ENCODE results near the gene ADGRD1.
"Not testable (repeated sequence)": the region's sequence is repeated elsewhere in the genome, so short reads cannot be mapped to it uniquely, and the experiment has no call there.

The ADGRD1 gene

GRCh38 chr12:131067981-131068851 is 114.5 kb downstream of the ADGRD1 start:
- no peak overlapping the region for H3K23ac ChIP-seq (ENCODE audit: low read length in 2 of 2)
- no peak overlapping the region for H3K4ac ChIP-seq (ENCODE audit: low read depth in 1 of 2, low read length in 2 of 2)
- H3K27me3 ChIP-seq (ENCODE audit: control insufficient read depth in 1 of 2, insufficient read depth in 1 of 2, low read length in 2 of 2), result peaks cover 0 to 3% of the 10 kb centered on the region in 2 experiments
- H4K8ac ChIP-seq (ENCODE audit: low read length), result no peak overlapping the region
- no peak overlapping the region for H2AK5ac ChIP-seq (ENCODE audit: low read length, severe bottlenecking)
- H2BK5ac ChIP-seq (ENCODE audit: low read depth, low read length, poor library complexity, severe bottlenecking), result no peak overlapping the region
- H3K9ac ChIP-seq (ENCODE audit: low read length), result no peak overlapping the region
- no peaks in the 10 kb centered on the region for H3K79me1 ChIP-seq (replicated peaks; ENCODE audit: low read length, poor library complexity, severe bottlenecking)
- no peaks in the 10 kb centered on the region for H3K4me1 ChIP-seq (ENCODE audit: control insufficient read depth, insufficient read depth, low read depth, low read length)
- H3K27ac ChIP-seq (ENCODE audit: low read length, poor library complexity, severe bottlenecking), result no peak overlapping the region
- H3K4me2 ChIP-seq (ENCODE audit: low read length, poor library complexity, severe bottlenecking), result no peak overlapping the region
- H2BK12ac ChIP-seq (ENCODE audit: low read length in 2 of 2), result no peak overlapping the region
- H3K9me3 ChIP-seq (ENCODE audit: control insufficient read depth, low read length), result no peaks in the 10 kb centered on the region
- WGBS, result 84% methylated on average over 12 of the region's 12 CpGs
- no peak overlapping the region for H3K18ac ChIP-seq (ENCODE audit: low read depth in 1 of 2, low read length in 2 of 2)
- no peak overlapping the region for H2BK120ac ChIP-seq (ENCODE audit: low read depth, low read length)
- H3K4me3 ChIP-seq (ENCODE audit: insufficient read depth in 1 of 2, low read depth in 1 of 2, low read length in 2 of 2), result no peak overlapping the region
- no peak overlapping the region for H4K91ac ChIP-seq (ENCODE audit: low read length)
- no peak overlapping the region for H2AFZ ChIP-seq (ENCODE audit: low read depth, low read length)
- no peaks in the 10 kb centered on the region for H3K36me3 ChIP-seq (ENCODE audit: control insufficient read depth in 1 of 2, insufficient read depth in 2 of 2, low read depth in 1 of 2, low read length in 2 of 2)
- DNase-seq, result no peak
- H3K14ac ChIP-seq (ENCODE audit: low read length in 2 of 2), result no peak overlapping the region
- H2BK15ac ChIP-seq (ENCODE audit: low read depth, poor library complexity, severe bottlenecking), result no peak overlapping the region

GRCh38 chr12:131068926-131069720 is 115.4 kb downstream of the ADGRD1 start:
- not testable (repeated sequence) for H2BK15ac ChIP-seq (ENCODE audit: low read depth, poor library complexity, severe bottlenecking)

GRCh38 chr12:131070136-131070535 is 116.4 kb downstream of the ADGRD1 start:
- WGBS, result 93% methylated on average over 11 of the region's 21 CpGs
- not testable (repeated sequence) for H2AK5ac ChIP-seq (ENCODE audit: low read length, severe bottlenecking)

More at GRCh38 chr12:131068926-131069720, 115.4 kb downstream of the ADGRD1 start:
- not testable (repeated sequence) for H3K4me3 ChIP-seq (ENCODE audit: insufficient read depth in 1 of 2, low read depth in 1 of 2, low read length in 2 of 2); H2AFZ ChIP-seq (ENCODE audit: low read depth, low read length); H3K4ac ChIP-seq (ENCODE audit: low read depth in 1 of 2, low read length in 2 of 2); H3K4me1 ChIP-seq (ENCODE audit: control insufficient read depth, insufficient read depth, low read depth, low read length); H3K79me1 ChIP-seq (replicated peaks; ENCODE audit: low read length, poor library complexity, severe bottlenecking); H3K4me2 ChIP-seq (ENCODE audit: low read length, poor library complexity, severe bottlenecking); H3K9me3 ChIP-seq (ENCODE audit: control insufficient read depth, low read length); H2AK5ac ChIP-seq (ENCODE audit: low read length, severe bottlenecking); H3K27me3 ChIP-seq (ENCODE audit: control insufficient read depth in 1 of 2, insufficient read depth in 1 of 2, low read length in 2 of 2); H3K27ac ChIP-seq (ENCODE audit: low read length, poor library complexity, severe bottlenecking); H3K18ac ChIP-seq (ENCODE audit: low read depth in 1 of 2, low read length in 2 of 2); H4K8ac ChIP-seq (ENCODE audit: low read length); H3K36me3 ChIP-seq (ENCODE audit: control insufficient read depth in 1 of 2, insufficient read depth in 2 of 2, low read depth in 1 of 2, low read length in 2 of 2); H3K23ac ChIP-seq (ENCODE audit: low read length in 2 of 2); DNase-seq; H2BK12ac ChIP-seq (ENCODE audit: low read length in 2 of 2); H3K14ac ChIP-seq (ENCODE audit: low read length in 2 of 2); H2BK120ac ChIP-seq (ENCODE audit: low read depth, low read length); H4K91ac ChIP-seq (ENCODE audit: low read length); H2BK5ac ChIP-seq (ENCODE audit: low read depth, low read length, poor library complexity, severe bottlenecking); H3K9ac ChIP-seq (ENCODE audit: low read length)
- WGBS, result 74% methylated on average over 14 of the region's 17 CpGs

GRCh38 chr12:131070668-131071067 is 117.0 kb downstream of the ADGRD1 start:
- not testable (repeated sequence) for H3K9ac ChIP-seq (ENCODE audit: low read length); H3K18ac ChIP-seq (ENCODE audit: low read depth in 1 of 2, low read length in 2 of 2); H3K9me3 ChIP-seq (ENCODE audit: control insufficient read depth, low read length); H2AFZ ChIP-seq (ENCODE audit: low read depth, low read length); H3K4me2 ChIP-seq (ENCODE audit: low read length, poor library complexity, severe bottlenecking); H2BK120ac ChIP-seq (ENCODE audit: low read depth, low read length); H3K4me3 ChIP-seq (ENCODE audit: insufficient read depth in 1 of 2, low read depth in 1 of 2, low read length in 2 of 2); H4K8ac ChIP-seq (ENCODE audit: low read length); H2AK5ac ChIP-seq (ENCODE audit: low read length, severe bottlenecking); H2BK5ac ChIP-seq (ENCODE audit: low read depth, low read length, poor library complexity, severe bottlenecking); DNase-seq; H3K4ac ChIP-seq (ENCODE audit: low read depth in 1 of 2, low read length in 2 of 2); H3K4me1 ChIP-seq (ENCODE audit: control insufficient read depth, insufficient read depth, low read depth, low read length); H3K27ac ChIP-seq (ENCODE audit: low read length, poor library complexity, severe bottlenecking); H3K79me1 ChIP-seq (replicated peaks; ENCODE audit: low read length, poor library complexity, severe bottlenecking); H3K36me3 ChIP-seq (ENCODE audit: control insufficient read depth in 1 of 2, insufficient read depth in 2 of 2, low read depth in 1 of 2, low read length in 2 of 2); H3K23ac ChIP-seq (ENCODE audit: low read length in 2 of 2); H4K91ac ChIP-seq (ENCODE audit: low read length); H2BK15ac ChIP-seq (ENCODE audit: low read depth, poor library complexity, severe bottlenecking); H3K14ac ChIP-seq (ENCODE audit: low read length in 2 of 2); H3K27me3 ChIP-seq (ENCODE audit: control insufficient read depth in 1 of 2, insufficient read depth in 1 of 2, low read length in 2 of 2); H2BK12ac ChIP-seq (ENCODE audit: low read length in 2 of 2)
- WGBS, result 98% methylated on average over 4 of the region's 6 CpGs

More at GRCh38 chr12:131070136-131070535, 116.4 kb downstream of the ADGRD1 start:
- not testable (repeated sequence) for H3K79me1 ChIP-seq (replicated peaks; ENCODE audit: low read length, poor library complexity, severe bottlenecking); H3K9me3 ChIP-seq (ENCODE audit: control insufficient read depth, low read length); H3K27me3 ChIP-seq (ENCODE audit: control insufficient read depth in 1 of 2, insufficient read depth in 1 of 2, low read length in 2 of 2); H3K36me3 ChIP-seq (ENCODE audit: control insufficient read depth in 1 of 2, insufficient read depth in 2 of 2, low read depth in 1 of 2, low read length in 2 of 2); H3K14ac ChIP-seq (ENCODE audit: low read length in 2 of 2); H3K4me3 ChIP-seq (ENCODE audit: insufficient read depth in 1 of 2, low read depth in 1 of 2, low read length in 2 of 2); H4K8ac ChIP-seq (ENCODE audit: low read length); H2BK15ac ChIP-seq (ENCODE audit: low read depth, poor library complexity, severe bottlenecking); H2BK120ac ChIP-seq (ENCODE audit: low read depth, low read length); H3K27ac ChIP-seq (ENCODE audit: low read length, poor library complexity, severe bottlenecking); H3K9ac ChIP-seq (ENCODE audit: low read length); H3K4ac ChIP-seq (ENCODE audit: low read depth in 1 of 2, low read length in 2 of 2); H3K4me1 ChIP-seq (ENCODE audit: control insufficient read depth, insufficient read depth, low read depth, low read length); H2BK5ac ChIP-seq (ENCODE audit: low read depth, low read length, poor library complexity, severe bottlenecking); DNase-seq; H3K4me2 ChIP-seq (ENCODE audit: low read length, poor library complexity, severe bottlenecking); H3K18ac ChIP-seq (ENCODE audit: low read depth in 1 of 2, low read length in 2 of 2); H3K23ac ChIP-seq (ENCODE audit: low read length in 2 of 2); H2BK12ac ChIP-seq (ENCODE audit: low read length in 2 of 2); H2AFZ ChIP-seq (ENCODE audit: low read depth, low read length); H4K91ac ChIP-seq (ENCODE audit: low read length)
